Measurements from ENCODE around the gene CSMD2.

DNA sequence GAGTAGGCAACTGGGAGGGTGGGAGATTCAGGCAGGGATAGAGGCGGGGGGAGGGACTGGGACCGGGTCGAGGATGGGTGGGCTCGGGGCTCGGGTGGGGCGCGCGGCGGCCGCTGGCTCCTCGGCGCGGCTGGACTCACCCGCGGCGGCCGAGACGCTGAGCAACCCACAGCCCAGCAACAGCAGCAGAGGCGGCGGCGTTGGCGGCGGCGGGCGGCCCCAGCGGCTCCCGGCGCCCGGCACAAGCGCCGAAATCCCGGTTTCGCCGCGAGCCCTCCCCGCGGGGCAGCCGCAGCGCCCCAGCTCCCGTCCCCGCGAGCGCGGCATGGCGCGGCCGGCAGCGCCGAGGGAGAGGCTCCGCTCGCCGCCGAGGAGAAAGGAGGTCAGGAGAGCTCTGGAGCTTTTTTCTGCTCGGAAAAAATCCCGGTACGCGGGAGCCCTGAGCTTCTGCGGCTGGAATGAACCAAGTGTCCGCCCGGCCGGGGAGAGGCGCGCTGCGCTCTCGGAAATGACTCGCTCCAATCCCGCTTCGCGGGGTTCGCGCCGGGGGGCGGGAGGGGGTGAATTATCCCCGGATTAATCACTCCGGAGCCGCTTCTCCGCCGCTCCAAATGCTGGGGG lies at the start of gene CSMD2:
- TF ChIP-seq EZH2phosphoT487 (IDR thresholded peaks at IDR 0.05; ENCODE audit: borderline replicate concordance, low read depth, low read length): no peak
- TF ChIP-seq, protein P1, sequence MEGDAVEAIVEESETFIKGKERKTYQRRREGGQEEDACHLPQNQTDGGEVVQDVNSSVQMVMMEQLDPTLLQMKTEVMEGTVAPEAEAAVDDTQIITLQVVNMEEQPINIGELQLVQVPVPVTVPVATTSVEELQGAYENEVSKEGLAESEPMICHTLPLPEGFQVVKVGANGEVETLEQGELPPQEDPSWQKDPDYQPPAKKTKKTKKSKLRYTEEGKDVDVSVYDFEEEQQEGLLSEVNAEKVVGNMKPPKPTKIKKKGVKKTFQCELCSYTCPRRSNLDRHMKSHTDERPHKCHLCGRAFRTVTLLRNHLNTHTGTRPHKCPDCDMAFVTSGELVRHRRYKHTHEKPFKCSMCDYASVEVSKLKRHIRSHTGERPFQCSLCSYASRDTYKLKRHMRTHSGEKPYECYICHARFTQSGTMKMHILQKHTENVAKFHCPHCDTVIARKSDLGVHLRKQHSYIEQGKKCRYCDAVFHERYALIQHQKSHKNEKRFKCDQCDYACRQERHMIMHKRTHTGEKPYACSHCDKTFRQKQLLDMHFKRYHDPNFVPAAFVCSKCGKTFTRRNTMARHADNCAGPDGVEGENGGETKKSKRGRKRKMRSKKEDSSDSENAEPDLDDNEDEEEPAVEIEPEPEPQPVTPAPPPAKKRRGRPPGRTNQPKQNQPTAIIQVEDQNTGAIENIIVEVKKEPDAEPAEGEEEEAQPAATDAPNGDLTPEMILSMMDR (conservative IDR thresholded peaks at IDR 0.05; ENCODE audit: low read length): no peak
